Brain microvascular endothelial cell (primary cell): Measurements from ENCODE around the gene ZDHHC19.

ENCODE experiments used
- DNase-seq: peaks from one replicate; pipeline ENCODE4 v3.0.0-alpha.2; 2020
- H3K27ac ChIP-seq: fragments of 250-450 bp; sonication (Bioruptor Pico); 2 replicates; pipeline ENCODE4 v1.5.1; 2020; ENCODE audit warnings: mild to moderate bottlenecking, moderate library complexity
- H3K27me3 ChIP-seq: fragments of 250-450 bp; sonication (Bioruptor Pico); replicated peaks from 2 replicates; pipeline ENCODE4 v1.5.1; 2020; ENCODE audit warnings: mild to moderate bottlenecking
- H3K36me3 ChIP-seq: fragments of 250-450 bp; sonication (Bioruptor Pico); replicated peaks from 2 replicates; pipeline ENCODE4 v1.5.1; 2020; ENCODE audit warnings: mild to moderate bottlenecking
- H3K4me3 ChIP-seq: 2 replicates; pipeline ENCODE4 v1.5.1; 2011; ENCODE audit warnings: low read depth, mild to moderate bottlenecking, control low read depth, low read length, moderate library complexity
- in situ Hi-C: cut with HindIII; loops from 2 replicates; pipeline ENCODE4 v1.10.0; 2017; ENCODE audit warnings: low sequenced_read_pairs, low pct_ligation_motif_present
- TF ChIP-seq, protein P1 (sequence below): IDR thresholded peaks from 2 replicates; pipeline ENCODE4 v1.5.1; 2011; ENCODE audit warnings: low read depth, mild to moderate bottlenecking, moderate library complexity, low read length, control low read depth, inconsistent platforms; ENCODE audit errors: missing control alignments

Gene ZDHHC19

DNA sequence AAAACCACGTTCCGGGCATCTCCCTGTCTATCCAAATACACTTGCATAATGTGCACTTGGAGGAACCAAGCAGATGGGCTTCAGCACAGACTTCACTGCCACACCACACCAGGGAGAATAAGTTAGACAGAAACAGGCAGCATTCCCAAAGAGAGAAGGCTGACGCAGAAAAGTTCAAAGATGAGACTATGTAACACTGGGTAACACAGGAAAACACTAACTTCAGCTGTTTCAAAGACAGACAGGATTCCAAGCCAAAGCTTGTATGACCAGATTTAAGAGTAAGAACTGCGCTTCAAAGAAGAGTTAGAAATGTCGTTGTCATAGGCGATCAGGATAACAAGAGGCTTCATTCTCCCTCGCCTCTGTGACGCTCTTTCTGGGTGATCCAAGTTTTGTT is 25.0 kb upstream of the ZDHHC19 start:
- H3K36me3 ChIP-seq: peaks cover 28% of the 10 kb centered on the region
- DNase-seq: no peak
- H3K27ac ChIP-seq: no peak overlapping the region
- TF ChIP-seq, protein P1, sequence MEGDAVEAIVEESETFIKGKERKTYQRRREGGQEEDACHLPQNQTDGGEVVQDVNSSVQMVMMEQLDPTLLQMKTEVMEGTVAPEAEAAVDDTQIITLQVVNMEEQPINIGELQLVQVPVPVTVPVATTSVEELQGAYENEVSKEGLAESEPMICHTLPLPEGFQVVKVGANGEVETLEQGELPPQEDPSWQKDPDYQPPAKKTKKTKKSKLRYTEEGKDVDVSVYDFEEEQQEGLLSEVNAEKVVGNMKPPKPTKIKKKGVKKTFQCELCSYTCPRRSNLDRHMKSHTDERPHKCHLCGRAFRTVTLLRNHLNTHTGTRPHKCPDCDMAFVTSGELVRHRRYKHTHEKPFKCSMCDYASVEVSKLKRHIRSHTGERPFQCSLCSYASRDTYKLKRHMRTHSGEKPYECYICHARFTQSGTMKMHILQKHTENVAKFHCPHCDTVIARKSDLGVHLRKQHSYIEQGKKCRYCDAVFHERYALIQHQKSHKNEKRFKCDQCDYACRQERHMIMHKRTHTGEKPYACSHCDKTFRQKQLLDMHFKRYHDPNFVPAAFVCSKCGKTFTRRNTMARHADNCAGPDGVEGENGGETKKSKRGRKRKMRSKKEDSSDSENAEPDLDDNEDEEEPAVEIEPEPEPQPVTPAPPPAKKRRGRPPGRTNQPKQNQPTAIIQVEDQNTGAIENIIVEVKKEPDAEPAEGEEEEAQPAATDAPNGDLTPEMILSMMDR: no peak
- H3K4me3 ChIP-seq: no peak overlapping the region
- in situ Hi-C loops: no loop called here
- H3K27me3 ChIP-seq: no peaks in the 10 kb centered on the region

DNA sequence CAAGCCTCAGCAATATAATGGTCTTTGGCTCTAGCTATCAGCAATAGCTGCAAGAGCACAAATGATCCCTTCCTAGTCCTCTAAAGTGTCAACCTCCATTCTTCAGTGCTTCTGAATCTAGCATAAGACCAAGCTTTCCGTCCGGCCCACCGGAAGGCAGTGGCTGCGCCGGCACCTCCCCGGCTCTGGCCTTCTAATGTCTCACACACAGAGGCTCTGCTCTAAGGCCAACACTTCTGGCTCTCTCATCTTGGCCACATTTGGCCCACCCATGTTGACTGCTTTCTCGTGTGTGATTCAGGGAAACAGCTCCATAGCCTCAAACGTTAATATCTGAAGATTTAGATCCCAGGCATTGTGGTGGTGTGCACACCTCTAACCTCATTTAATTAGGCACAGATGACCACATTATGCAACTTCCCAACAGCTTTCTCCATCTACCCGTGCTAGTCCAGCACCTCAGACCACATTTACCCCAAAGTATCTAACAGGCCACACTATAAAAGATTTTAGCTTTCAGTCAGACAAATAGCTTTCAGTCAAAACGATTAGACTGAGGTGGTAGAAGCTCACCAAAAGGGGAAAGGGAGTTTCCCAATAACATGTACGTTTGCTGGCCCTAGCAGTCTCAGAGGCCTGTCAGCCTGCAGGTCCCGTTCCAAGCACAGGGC is 24.4 kb upstream of the ZDHHC19 start:
- TF ChIP-seq, protein P1: no peak
- in situ Hi-C loops: no loop called here
- no peak overlapping the region for H3K27ac ChIP-seq
- no peaks in the 10 kb centered on the region for H3K27me3 ChIP-seq
- H3K4me3 ChIP-seq: no peak overlapping the region
- H3K36me3 ChIP-seq: peaks cover 27% of the 10 kb centered on the region
- no peak for DNase-seq

DNA sequence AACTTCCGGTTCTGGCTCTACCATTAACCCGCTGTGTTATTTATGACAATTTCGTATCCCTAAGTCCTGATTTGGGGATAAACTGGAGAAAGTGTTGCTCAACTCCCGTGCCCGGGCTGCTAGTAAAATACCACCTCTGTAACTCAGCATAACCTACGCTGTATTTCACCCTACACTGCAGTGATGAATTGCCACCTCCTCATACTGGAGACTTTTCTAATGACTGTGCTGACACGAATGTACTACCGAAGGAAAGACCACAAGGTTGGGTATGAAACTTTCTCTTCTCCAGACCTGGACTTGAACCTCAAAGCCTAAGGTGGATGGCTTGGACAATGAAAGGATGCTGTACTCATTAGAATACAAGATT is 21.7 kb upstream of the ZDHHC19 start:
- H3K4me3 ChIP-seq: no peak overlapping the region
- no peak overlapping the region for H3K27ac ChIP-seq
- in situ Hi-C loops: no loop called here
- peaks cover 12% of the 10 kb centered on the region for H3K36me3 ChIP-seq
- TF ChIP-seq, protein P1: no peak
- H3K27me3 ChIP-seq: no peaks in the 10 kb centered on the region
- DNase-seq: no peak

DNA sequence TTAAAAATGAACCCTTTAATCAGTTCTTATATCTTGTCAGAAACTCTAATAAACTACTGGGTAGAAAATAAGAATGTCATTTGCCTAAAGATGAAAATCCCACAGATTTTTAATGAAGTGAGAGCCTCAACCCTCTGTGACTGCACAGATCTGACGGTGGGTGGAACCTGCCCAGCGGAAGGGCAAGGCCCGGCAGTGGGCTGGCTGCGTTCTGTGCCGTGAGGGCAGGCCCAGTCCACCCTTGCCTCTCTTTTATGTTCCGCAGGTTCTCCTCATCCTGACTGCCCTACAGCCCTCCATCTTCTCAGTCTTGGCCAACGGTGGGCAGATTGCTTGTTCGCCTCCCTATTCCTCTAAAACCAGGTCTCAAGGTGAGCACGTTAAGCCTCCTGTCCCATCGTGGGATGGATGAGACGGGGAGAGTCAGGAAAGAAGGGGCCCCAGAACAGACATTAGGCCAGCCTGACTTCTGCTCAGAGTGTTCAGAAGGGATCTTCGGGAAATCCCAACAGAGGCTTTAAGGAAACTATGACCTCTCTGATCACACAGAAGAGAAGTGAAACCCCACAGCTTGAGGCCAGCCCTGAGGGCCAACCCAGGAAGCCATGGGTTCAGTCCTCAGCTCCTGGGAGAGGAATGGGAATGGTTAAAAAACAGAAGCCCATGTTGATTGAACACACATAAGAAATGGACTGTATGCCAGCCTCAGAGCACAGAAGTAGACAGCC is 21.1 kb upstream of the ZDHHC19 start:
- Histone ChIP-seq H3K36me3 (peaks cover 6% of the 10 kb centered on the region), H3K4me3 (no peak overlapping the region), H3K27me3 (no peaks in the 10 kb centered on the region), H3K27ac (no peak overlapping the region)
- in situ Hi-C loops: no loop called here
- TF ChIP-seq, protein P1: no peak
- DNase-seq: no peak

GRCh38 chr3:196227629-196228493 is 16.7 kb upstream of the ZDHHC19 start:
- Histone ChIP-seq H3K4me3 (no peak overlapping the region), H3K36me3 (no peaks in the 10 kb centered on the region), H3K27me3 (no peaks in the 10 kb centered on the region), H3K27ac (no peak overlapping the region)
- TF ChIP-seq, protein P1: no peak
- DNase-seq: no peak
- in situ Hi-C loops: no loop called here
